ENCODE data around the gene KLHL26.

The KLHL26 gene

DNA sequence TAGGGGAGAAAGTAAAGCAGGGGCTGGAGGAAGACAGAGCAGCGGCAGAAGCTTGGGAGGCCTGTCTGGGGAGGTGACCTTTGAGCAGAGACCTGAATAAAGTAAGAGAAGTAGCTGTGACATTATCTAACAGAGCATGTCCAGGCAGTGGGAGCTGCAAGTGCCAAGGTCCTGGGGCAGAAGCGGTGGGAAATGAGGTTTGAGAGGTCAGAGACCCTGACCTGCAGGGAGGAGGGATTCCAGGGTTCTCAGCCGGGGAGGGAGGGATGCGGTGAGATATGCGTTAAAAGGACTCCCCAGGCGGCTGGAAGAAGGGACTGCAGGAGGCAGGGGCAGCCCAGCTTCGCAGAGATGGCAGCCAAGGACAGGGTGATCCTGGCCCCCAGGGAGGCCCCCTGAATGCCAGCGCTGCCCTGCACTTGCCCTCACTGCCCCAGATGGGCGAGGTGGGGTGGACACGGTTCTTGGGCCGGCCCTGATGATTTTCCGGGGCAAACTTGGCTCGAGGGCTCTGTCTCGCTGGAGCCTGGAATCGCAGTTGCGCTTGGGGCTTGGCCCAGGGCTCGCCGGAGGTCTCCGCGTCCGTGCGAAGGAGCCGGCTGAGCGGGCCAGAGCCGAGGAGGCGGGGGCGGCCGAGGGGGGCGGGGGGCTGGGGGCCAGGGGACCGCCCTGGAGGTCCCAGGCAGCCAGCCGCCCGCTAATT, 33.4 kb upstream of the KLHL26 start:
- DNase-seq, result no peak

DNA sequence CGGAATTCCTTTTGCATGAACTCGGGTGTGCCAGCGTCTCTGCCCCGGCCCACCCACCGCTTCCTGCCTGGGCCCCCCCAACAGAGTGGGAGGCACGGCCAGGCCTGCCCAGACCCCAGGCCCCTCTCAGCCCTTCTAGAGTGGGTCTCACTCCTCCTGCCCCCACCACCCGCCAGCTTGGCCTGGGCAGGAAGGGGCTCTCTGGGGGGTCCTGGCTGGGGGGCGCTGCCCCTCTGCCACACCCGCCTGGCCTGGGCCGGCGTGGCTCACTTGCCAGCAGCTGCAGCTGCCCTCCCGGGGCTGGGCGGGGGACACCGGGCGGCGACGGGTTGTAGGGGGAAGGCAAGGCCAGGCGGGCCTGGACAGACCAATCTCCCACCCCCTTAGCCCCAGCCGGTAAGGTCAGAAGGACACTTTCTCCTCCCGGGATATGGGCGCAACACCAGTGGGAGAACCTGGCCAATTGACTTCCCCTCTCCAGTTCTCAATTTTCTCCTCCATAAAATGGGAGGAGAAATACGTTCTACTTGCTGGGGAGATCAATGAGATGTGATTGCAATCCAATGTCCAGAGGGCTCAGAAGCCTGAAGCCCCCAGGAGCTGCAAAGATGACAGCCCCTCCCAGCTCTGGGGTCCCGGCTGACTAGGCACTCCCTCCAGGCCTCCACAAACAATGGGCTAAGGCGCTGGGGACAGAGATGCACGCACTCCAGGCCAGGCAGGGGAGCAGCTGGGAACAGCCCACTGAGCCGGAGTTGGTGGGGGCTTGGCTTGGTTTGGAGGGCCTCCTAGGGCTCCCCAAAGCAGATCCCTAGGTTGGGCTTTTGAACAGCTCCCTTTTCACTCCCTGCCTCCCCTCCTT, 32.6 kb upstream of the KLHL26 start:
- DNase-seq, result no peak

DNA sequence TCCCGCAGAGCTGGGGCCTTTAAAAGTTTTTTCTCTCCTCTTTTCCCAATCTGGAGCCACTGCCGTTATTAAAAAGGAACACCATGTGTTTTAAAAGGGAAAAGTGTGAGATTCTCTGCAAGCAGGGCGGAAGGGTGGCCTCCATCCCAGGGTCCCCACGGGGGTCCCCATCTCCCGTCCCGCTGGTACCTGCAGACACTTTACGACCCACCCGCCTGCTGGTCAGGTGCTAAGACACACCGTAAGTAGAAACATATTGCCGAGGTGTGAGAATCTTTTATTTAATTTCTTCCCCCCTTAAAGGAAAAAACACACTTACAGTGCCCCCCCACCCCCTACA, 32.0 kb upstream of the KLHL26 start:
- DNase-seq, result no peak

DNA sequence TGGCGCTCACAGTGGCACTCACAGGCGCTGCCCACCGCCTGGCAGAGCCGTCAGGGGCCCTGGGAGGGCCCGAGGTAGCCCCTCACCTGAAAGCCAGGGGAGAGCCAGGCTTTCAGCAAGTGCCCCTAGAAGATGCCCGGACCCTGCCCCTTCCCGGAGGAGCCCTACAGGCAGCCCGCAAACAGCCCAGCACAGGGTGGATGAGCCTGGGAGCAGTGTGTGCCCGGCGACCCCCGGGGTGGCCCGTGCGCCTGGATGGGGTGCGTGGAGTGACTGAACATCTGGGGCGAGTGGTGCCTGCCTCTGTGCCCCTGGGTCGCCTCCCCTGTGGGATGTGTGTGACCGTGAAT, 31.7 kb upstream of the KLHL26 start:
- no peak for DNase-seq

DNA sequence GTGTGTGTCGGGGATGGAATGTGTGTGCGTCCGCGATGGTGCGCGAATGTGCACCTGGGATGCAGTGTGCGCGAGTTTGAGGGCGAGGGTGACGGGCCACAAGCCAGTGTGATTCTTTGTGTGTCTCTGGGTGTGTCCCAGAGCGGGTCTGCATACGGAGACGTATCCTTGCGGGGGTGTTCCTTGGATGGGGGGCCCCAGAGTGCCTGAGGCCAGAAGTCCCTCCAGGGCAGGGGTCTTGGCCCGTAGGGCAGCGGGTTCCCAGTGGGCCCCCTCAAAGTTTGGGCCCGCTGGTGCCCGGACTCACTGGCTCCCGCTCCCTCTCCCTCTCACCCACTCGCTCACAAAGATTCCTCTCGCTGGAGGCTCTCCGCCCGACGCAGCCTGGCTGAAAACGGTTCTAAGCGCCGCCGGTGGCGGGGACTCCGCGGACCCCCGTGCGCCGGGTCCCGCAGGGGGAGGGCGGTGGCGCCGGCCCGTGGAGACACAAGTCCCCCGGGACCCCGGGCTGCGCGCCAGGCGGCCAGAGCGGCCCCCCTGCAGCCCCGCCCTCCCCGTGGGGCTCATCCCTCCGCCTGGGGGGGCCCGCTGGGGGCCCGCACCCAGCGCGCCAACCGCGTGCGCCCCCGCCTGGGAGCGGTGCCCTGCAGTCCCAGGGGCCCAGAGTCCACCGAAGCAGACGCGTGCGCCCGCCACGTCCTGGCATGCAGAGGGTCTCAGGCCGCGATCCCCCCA, 31.1 kb upstream of the KLHL26 start:
- no peak for DNase-seq

DNA sequence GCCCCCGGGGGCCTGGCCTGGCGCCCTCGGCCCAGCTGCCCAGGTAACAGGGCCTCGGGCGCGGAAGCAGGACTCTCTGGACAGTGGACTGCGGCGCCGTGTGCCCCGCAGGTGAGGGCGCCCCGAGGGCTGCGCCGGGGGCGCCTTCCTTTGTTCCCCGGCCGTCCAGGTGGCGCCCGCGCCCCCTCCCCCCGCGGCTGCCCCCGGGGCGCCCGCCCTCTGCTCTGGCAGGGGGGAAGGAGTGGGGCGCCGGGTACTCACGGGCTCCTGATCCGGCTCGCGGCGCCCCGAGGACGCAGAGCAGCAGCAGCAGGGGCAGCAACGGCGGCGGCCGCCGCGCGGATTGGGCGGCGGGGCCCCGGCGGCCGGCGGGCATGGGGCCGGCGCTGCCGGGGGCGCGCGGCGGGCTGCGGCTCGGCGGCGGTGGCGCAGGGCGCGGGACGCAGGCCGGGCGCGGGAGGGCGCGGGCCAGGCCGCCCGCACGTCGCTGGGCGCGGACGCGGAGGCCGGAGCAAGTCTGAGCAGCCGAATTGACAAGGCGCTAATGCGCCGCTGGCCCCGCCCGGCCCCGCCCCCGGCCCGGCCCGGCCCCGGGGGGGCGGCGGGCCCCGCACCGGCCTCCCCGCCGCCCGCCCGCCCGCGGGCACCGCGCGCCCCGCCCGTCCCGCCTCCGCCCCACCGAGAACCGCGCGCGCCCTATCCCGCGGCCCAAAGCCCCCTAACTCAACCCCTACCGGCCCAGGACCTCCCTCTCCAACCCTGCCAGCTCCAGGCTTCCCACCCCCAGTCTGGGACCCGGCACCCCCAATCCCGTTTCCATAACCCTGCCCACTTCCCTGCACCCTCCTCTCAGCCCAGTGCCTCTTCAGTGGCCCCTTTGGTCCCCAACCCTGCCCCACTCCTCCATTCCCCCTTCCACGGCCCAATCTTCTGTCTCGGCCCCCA, 30.3 kb upstream of the KLHL26 start, which contains the start of gene CRLF1:
CRLF1 (minus strand) TSS at position 519 of the 945 bp plus-strand sequence; CDS start at position 376, 143 bp downstream.
- no peak for DNase-seq

DNA sequence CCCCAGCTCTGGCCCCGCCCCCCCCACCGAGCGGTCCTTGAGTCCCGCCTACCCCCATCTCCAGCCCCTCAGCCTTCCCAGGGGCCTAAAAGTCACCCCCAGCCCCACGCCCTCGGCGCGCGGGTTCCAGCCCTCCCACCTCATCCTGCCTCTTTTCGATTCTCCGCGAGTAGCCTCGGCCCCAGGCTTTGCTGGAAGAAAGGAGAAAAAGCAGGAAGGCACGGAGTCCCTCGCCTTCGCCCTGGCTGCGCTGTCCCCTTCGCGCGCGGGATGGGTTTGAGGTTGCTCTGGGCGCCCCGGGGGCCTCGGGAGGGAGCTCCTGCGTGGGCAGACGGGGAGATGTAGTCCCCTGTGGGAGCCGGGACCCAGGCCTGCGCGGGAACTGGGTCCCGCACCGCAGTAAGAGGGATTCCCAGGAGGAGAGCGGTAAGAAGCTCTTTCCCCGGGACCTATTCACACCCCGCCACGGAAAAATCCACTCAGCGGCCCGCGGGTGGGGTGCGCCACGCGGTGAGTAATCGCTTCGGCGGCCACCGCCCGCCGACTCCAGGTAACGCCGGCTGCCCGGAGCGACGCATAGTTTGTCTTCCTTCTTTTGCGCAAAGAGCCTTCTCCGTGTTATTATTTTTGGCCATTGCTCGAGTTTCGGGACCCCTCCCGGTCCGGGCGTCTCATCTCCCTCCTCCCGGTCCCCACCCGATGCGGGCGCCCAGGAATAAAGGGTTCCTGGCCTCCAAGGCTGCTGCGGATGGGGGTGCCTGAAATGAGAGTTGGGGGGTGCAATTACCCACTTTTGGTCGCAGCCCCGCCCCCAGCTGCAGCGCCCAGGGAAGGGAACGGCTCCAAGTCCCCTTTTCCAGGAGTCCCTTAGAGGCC, 29.4 kb upstream of the KLHL26 start:
- no peak for DNase-seq

DNA sequence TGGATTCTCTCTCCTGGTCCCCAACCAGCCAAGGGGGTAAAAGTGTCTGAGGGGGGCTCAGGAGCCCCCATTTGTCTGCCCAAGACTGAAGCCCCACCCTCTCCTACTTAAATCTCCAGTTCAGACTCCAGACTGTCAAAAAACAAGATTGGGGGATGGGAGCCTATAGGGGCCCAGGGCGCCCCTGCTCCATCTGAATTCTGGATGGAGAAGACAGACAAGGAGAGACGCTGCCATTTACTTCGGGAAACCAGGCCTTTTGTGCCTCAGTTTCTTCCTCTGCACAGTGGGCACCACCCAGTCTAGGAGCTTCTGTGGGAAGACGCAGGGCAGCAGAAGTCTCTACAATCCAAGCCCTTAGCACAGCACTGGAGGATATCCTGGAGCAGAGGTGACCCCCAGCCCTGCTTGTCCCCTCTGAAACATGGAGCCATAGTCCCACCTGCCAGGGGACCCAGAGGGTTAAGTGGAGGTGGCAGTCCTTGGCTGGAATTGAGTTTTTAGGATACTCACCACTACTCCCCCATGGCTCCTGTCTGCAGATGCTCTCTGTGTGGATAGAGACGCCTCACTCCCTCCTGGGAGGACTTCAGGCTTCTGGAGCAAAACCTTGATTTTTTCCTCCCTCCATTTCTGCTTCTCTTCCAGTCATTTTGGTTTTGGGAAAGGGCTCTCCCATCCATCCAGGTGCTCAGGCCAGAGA, 28.6 kb upstream of the KLHL26 start:
- DNase-seq, result no peak

DNA sequence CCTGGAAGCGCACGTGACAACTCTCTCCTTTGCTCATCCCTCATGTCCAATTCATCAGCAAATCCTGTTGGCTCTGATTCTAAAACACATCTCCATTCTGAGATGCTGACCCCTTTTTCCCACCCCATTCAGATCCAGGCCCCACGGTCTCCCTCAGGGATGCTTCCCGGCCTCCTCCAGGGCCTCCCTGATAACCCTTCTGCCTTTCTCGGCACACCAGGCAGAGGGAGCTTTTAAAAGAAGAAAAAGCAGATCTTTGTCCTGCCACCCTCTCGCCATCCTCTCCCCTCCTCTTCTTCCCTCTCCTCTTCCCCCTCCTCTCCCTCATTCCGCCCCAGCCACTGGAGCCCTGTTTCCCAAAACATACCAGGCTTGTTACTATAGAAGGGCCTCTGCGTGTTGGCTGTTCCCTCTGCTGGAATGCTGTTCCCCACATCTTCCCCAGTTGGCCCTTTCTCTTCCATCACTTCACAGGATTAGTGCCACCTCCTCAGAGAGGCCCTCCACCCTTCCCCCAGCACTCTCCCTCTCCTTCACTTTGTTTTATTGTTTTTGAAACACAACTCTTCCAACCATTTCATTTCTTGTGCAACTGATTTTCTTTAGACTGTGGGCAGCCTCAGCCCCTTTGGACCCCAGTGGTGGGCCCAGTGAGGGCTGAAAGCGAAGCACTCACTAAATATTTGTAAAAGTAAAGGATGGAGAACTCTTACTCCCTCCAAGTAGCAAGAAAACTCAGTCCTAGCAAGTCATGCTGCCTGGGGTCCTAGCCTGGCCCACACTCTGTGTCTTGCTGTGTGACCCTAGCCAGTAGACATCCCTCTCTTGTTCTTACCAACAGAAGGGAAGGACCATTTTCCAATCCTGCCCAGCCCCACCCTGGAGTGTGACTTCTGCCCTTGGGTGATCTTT, 27.8 kb upstream of the KLHL26 start:
- DNase-seq, result no peak

DNA sequence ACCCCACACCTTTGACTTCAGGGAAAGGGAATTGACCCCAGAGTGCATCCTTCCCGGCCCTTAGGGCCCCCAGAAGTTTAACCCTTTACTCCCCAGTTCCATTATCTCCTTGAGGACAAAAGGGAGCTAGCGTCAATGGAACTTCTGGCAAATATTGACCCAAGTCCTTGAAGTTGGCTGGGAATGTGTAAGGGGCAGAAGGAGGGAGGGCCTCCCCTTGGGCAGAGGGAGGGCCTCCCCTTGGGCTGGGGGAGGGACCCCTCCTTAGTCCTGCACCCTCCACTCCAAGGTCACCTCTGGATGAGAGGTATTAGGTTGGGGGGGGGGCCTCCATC, 27.1 kb upstream of the KLHL26 start:
- DNase-seq, result no peak

DNA sequence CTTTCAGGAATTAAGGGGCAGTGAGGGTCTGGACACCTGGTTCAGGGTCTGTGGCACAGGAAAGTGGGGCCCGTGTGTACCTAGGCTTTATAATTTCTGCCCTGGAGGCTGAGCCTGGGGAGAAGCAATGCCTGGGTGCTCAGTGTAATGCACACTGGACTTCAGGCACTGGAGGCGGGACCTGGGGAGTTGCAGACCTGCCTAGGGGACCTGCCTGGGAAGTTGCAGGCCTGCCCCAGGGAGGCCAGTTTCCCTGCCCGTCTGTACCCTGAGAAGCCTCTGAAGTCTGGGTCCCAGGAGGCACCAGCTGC, 26.6 kb upstream of the KLHL26 start:
- DNase-seq, result no peak

DNA sequence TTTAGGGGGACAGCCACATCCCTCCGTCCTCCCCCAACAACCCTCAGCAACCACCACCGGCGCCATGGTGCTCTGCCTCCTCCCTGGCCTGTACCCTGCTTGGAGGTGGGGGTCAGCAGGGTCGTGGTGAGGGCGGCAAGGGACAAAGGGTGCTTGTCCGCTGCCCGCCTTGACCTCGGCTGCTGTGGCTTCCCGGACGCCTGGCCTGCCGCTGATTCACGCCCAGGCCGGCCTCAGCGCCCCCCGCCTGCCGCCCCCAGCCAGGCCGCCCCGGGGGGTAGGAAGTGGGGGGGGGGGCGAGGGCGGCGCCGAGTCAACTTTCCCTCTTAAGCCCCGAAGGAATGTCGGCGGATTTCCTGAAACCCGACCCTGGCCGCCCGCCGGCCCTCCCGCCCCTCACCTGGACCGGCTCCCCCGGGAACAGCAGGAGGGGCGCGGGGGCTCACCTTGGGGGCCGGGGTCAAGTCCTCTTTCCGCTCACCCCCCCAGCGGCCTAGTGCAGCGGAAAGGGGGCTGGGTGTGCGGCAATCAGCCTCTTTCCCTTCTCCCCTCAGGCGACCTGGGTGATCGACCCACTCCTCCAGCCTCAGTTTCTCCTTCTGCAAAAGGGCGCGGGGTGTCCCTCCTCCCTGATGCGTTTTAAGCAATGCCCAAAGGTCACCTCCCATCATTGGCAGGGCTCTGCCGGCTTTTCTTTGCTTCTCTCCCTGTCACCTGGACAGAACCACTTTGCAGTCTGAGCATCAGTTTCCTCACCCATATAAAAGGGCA, 26.1 kb upstream of the KLHL26 start:
- no peak for DNase-seq

DNA sequence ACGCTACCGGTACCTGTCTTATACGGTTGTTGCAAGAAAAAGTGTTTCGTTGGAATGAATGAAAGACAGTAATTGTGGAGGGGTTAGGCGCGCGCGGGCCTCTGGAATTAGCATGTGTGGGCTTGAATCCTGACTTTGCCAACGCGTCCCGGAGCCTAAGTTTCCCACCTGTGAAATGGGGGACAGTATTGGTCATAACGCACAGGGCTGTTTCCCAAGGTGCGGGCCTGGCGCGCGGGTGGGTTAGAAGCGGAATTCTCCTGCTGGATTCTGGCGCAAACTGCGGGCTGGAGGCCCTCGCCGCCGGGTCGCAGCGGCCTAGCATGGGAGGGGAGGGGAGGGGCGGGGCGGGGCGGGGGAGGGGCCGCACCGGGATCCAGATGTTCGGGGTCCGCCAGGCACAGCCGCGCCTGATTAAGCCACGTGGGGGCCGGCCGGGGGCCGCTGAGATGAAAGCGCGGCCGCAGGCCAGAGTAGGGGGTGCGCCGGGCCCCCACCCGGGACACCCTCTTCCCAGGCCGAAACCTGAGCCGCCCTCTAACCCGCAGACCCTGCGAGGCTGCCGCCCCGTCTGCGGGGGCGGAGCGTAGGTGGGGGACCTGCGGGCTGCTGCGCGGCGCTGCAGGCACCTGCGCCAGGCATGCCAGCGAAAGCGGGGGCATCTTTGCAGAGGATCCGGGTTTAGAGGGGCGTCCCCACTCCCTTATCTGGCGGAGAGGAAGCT, 25.3 kb upstream of the KLHL26 start:
- no peak for DNase-seq

DNA sequence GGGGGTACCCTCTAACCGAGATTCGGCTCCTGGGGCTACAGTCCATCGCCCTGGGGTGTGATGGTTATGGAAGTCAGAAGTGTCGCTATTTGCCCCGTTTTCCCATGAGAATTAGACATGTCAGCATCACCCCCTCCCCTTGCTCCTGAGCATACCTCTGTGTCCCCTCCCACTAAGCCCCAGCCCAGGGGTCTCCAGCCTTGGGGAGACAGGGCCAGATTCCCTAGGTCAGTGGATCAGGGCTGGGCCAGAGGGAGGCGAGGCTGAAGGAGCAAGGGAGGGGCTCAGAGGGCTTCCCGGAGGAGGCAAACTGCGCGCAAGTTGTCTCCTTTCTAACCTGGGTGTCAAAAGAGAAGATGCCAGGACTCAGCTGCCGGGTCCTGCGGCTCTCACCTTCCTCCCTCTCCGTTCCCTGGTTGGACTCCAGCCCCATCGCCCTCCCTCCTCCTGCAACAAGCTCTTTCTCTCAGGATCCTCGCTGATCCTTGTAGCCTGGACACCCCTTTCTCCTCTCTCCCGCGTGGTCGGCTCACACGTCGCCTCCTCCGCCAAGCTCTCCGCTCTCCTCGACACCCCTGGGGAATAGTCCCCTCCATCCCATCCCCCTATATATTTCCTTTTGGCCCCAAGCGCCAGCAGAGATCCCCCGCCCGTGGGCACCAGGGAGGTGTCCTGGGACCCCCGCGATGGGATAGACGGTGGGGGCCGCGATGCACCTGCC, 24.6 kb upstream of the KLHL26 start:
- no peak for DNase-seq

DNA sequence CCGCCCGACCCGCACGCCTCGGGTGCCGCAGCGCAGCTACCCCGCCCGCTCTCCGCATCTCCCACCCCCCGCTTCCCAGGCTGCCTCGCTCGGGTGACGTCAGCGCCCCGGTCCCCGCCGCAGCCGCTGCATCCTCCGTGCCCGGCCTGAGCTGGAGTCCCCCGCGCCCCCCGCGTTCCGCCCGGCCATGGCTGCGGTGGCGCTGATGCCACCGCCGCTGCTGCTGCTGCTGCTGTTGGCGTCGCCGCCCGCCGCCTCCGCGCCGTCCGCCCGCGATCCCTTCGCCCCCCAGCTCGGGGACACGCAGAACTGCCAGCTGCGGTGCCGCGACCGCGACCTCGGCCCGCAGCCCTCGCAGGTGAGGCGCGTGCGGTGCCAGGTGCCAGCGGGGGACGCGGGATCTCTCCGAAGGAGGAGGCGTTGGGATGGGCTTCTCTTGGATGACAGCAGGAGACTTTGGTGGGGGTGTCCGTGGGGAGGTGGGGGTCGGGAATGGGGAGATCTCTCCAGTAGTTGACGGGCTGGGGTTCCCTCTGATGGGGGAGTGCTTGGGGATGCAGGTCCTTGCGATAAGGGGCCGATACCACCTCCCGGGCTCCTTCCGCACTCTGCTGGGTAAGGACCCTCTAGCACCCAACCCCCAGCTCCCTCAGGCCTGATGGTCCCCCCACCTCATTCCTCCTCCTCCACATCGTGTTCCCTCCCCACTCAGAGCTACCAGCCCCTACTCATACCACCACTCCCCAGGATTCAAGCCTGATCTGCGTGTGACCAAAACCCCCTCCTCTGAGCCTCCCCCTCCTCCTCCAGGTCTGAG, 23.8 kb upstream of the KLHL26 start, which contains the start of gene TMEM59L:
TMEM59L (plus strand) TSS at position 99 of the 817 bp plus-strand sequence; CDS start at position 188, 89 bp downstream.
- DNase-seq, result no peak

DNA sequence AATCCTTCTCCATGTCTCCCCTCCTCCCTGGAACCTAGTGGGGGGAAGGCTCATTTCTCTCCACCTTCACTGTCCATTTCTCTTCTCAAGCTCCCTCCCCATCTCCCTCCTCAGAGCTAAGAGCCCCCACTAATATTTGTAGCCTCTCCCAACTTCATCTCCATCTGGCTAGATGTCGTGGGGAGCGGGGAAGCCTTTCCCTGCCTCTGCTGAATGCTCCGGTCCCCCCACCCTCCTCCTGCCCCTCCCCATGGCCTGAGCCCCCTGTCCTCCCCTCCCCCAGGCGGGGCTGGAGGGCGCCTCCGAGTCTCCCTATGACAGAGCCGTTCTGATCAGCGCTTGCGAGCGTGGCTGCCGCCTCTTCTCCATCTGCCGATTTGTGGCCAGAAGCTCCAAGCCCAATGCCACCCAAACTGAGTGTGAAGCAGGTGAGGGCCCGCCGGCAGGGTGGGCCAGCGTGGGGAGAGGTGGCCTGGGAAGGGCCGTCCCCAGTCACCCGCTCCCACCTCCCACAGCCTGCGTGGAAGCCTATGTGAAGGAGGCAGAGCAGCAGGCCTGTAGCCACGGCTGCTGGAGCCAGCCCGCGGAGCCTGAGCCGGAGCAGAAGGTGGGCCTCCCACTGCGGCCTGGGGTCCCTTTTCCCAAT, 23.1 kb upstream of the KLHL26 start:
- no peak for DNase-seq

All from fibroblast of skin of scalp (primary cell).